AG09319 (cell line): Measurements from ENCODE around the gene CD40.

ENCODE experiments used
- DNase-seq: peaks from one replicate; pipeline ENCODE4 v3.0.0-alpha.2; 2010; ENCODE audit warnings: low read depth; ENCODE audit errors: extremely low read depth
- CTCF ChIP-seq: IDR thresholded peaks from 2 replicates; pipeline ENCODE4 v1.5.1; 2011; ENCODE audit warnings: low read depth, mild to moderate bottlenecking, inconsistent platforms, low read length, moderate library complexity

The CD40 gene

GRCh38 chr20:46077642-46078305 lies 40.3 kb upstream of the CD40 start:
- no peak for TF ChIP-seq CTCF

GRCh38 chr20:46078954-46079353 lies 39.2 kb upstream of the CD40 start:
- DNase-seq = no peak
- no peak for TF ChIP-seq CTCF

More at GRCh38 chr20:46077642-46078305, 40.3 kb upstream of the CD40 start:
- no peak for DNase-seq

- no peak for TF ChIP-seq CTCF
- no peak for DNase-seq
Observed at GRCh38 chr20:46081074-46081473, 37.0 kb upstream of the CD40 start.

- no peak for TF ChIP-seq CTCF
- DNase-seq = no peak
Observed at GRCh38 chr20:46083101-46083500, 35.0 kb upstream of the CD40 start.

GRCh38 chr20:46083531-46084061 lies 34.5 kb upstream of the CD40 start:
- DNase-seq = no peak
- no peak for TF ChIP-seq CTCF

- TF ChIP-seq CTCF = no peak
- no peak for DNase-seq
Observed at GRCh38 chr20:46084805-46085178, 33.3 kb upstream of the CD40 start.

GRCh38 chr20:46085179-46085851 lies 32.8 kb upstream of the CD40 start:
- no peak for DNase-seq

More at GRCh38 chr20:46085179-46085851, 32.8 kb upstream of the CD40 start:
- no peak for TF ChIP-seq CTCF
